Activated naive CD4-positive, alpha-beta T cell treated with Interleukin-2 at 50 U/mL for 16 hours (primary cell): ENCODE results near the gene HIC1.

ENCODE experiments used
- DNase-seq: peaks from one replicate; pipeline ENCODE4 v3.0.0-alpha.2; 2020

HIC1 gene

GRCh38 chr17:2107050-2107449, 52.1 kb downstream of the HIC1 start:
- DNase-seq, result no peak

GRCh38 chr17:2107506-2107905, 52.6 kb downstream of the HIC1 start:
- DNase-seq, result no peak

GRCh38 chr17:2108170-2108569, 53.3 kb downstream of the HIC1 start:
- DNase-seq, result no peak

GRCh38 chr17:2110436-2110835, 55.5 kb downstream of the HIC1 start:
- no peak for DNase-seq

GRCh38 chr17:2111691-2112090, 56.8 kb downstream of the HIC1 start:
- no peak for DNase-seq
